Measurements from ENCODE around the gene HERC3. TPM values are rescaled to one million over a fixed set of nuclear protein-coding genes. Genes with fewer than 3 reads are reported as not detected.

Gene HERC3
- total and polyA plus RNA-seq, 2 donors (not counting 3 experiments of a cell fraction or from before 2014, with no cell fraction given), result 6.3 to 21.2 TPM

DNA sequence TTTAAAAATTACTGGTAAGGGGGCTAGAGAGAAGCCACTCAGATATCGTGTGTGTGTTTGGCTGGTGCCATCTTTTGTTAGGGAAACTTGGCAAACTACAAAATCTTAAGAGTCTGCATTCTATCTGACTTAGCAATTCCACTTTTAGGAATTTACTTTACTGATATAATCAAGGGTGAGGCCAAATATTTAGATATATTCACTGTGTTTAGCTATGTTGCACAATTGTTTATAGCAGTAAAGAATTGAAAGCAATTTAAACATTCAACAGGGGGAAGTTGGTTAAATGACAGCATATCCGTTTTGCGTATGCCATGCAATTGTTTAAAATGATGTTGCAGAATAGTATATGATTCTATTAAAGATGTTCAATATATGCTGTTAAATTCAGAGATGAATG is 6.4 kb upstream of the HERC3 start:
- no peaks in the 10 kb centered on the region for H3K9me3 ChIP-seq (replicated peaks; ENCODE audit: control insufficient read depth, insufficient read depth, low read length)
- no peak overlapping the region for H3K4me2 ChIP-seq (ENCODE audit: insufficient read depth, low read length)
- H3K27me3 ChIP-seq (ENCODE audit: control insufficient read depth in 2 of 2, insufficient read depth in 2 of 2, low read length in 2 of 2), result no peaks in the 10 kb centered on the region
- H3K9me1 ChIP-seq (replicated peaks; ENCODE audit: control insufficient read depth, extremely low read depth, insufficient read depth, low read length), result no peaks in the 10 kb centered on the region
- BruUV-seq (replicated peaks), result no TSS peak
- ChIA-PET CTCF (interaction anchor here (1.3 to 1.7 kb wide), 3 partner anchors 13 to 73 kb away, joined by 3 to 5 read pairs (median 5); no protein-coding TSS in a partner anchor), POLR2A (no interaction called here)
- no peaks in the 10 kb centered on the region for H4K20me1 ChIP-seq (replicated peaks; ENCODE audit: control insufficient read depth, extremely low read depth, insufficient read depth, low read length)
- no peak for FAIRE-seq
- H3K4me3 ChIP-seq (replicated peaks in 1 of 3; ENCODE audit: insufficient read depth in 1 of 3, low read depth in 1 of 3, low read length in 3 of 3), result no peak overlapping the region
- no peak overlapping the region for H2AFZ ChIP-seq (ENCODE audit: low read depth, low read length)
- no peaks in the 10 kb centered on the region for H3K79me2 ChIP-seq (ENCODE audit: control insufficient read depth, insufficient read depth, low read length)
- H3K9ac ChIP-seq (replicated peaks; ENCODE audit: extremely low read depth, insufficient read depth, low read length), result no peak overlapping the region
- DNase-seq (ENCODE audit: low read depth, low spot score), result no peak
- no peak overlapping the region for H3K27ac ChIP-seq (ENCODE audit: insufficient read depth, low read depth, low read length)
- no peaks in the 10 kb centered on the region for H3K36me3 ChIP-seq (ENCODE audit: control insufficient read depth in 2 of 2, extremely low read depth in 1 of 2, insufficient read depth in 2 of 2, low read length in 2 of 2)
- intact Hi-C loops (cut with micrococcal nuclease) (no loop called here), dilution Hi-C loops (cut with MboI; ENCODE audit: extremely low pct_ligation_motif_present, low sequenced_read_pairs) (no loop called here)
- H3K4me1 ChIP-seq (ENCODE audit: control insufficient read depth, extremely low read depth, insufficient read depth, low read length), result no peaks in the 10 kb centered on the region
- TF ChIP-seq POLR2A (IDR thresholded peaks at IDR 0.05; ENCODE audit: low read depth, low read length), result no peak
- no peak for TF ChIP-seq JUN (IDR thresholded peaks at IDR 0.05; ENCODE audit: borderline replicate concordance, insufficient read depth, insufficient read length, low read depth)
- no peak for TF ChIP-seq FOS (IDR thresholded peaks at IDR 0.05; ENCODE audit: borderline replicate concordance, insufficient read depth, low read length)

DNA sequence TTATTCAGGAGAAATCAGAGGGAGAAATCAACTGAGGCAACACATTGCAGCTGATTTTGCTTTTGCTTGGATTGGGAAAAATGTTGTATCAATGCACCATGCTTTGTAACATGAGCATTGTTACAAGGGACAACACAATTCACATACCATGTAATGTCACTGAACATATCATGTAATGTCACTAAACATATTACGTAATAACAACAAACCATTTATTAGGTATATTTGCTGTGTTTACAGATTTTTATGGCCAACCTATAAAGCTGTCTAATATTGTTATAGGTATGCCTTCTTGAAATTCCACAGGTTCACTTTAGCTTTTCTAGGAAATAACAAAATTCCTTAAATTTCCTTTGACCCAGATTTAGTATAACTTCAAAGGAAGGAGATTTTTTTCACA is 5.0 kb upstream of the HERC3 start:
- H3K9me1 ChIP-seq (replicated peaks; ENCODE audit: control insufficient read depth, extremely low read depth, insufficient read depth, low read length), result no peaks in the 10 kb centered on the region
- no peaks in the 10 kb centered on the region for H4K20me1 ChIP-seq (replicated peaks; ENCODE audit: control insufficient read depth, extremely low read depth, insufficient read depth, low read length)
- intact Hi-C loops (cut with micrococcal nuclease), result no loop called here
- H3K27ac ChIP-seq (ENCODE audit: insufficient read depth, low read depth, low read length), result no peak overlapping the region
- no peak overlapping the region for H2AFZ ChIP-seq (ENCODE audit: low read depth, low read length)
- CTCF ChIA-PET, result interaction anchor here (3.1 kb wide), 1 partner anchor 72 kb away, joined by 10 read pairs; no protein-coding TSS in a partner anchor
- H3K27me3 ChIP-seq (ENCODE audit: control insufficient read depth in 2 of 2, insufficient read depth in 2 of 2, low read length in 2 of 2), result no peaks in the 10 kb centered on the region
- no TSS peak for BruUV-seq (replicated peaks)
- H3K36me3 ChIP-seq (ENCODE audit: control insufficient read depth in 2 of 2, extremely low read depth in 1 of 2, insufficient read depth in 2 of 2, low read length in 2 of 2), result no peaks in the 10 kb centered on the region
- no peak overlapping the region for H3K4me3 ChIP-seq (replicated peaks in 1 of 3; ENCODE audit: insufficient read depth in 1 of 3, low read depth in 1 of 3, low read length in 3 of 3)
- DNase-seq (ENCODE audit: low read depth, low spot score) (no peak), FAIRE-seq (no peak)
- dilution Hi-C loops (cut with MboI; ENCODE audit: extremely low pct_ligation_motif_present, low sequenced_read_pairs), result no loop called here
- no peak overlapping the region for H3K9ac ChIP-seq (replicated peaks; ENCODE audit: extremely low read depth, insufficient read depth, low read length)
- POLR2A ChIA-PET, result no interaction called here
- no peak overlapping the region for H3K4me2 ChIP-seq (ENCODE audit: insufficient read depth, low read length)
- no peaks in the 10 kb centered on the region for H3K9me3 ChIP-seq (replicated peaks; ENCODE audit: control insufficient read depth, insufficient read depth, low read length)
- TF ChIP-seq FOS (IDR thresholded peaks at IDR 0.05; ENCODE audit: borderline replicate concordance, insufficient read depth, low read length) (no peak), GATA2 (IDR thresholded peaks at IDR 0.05; ENCODE audit: insufficient read depth, insufficient read length, low read depth, low read length) (no peak), POLR2AphosphoS5 (IDR thresholded peaks at IDR 0.05; ENCODE audit: insufficient read depth, low read depth, low read length) (no peak), POLR2A (IDR thresholded peaks at IDR 0.05; ENCODE audit: low read depth, low read length) (no peak), MYC (IDR thresholded peaks at IDR 0.05; ENCODE audit: low read depth, low read length) (no peak), EZH2 (IDR thresholded peaks at IDR 0.05; ENCODE audit: borderline replicate concordance, low read depth, low read length, severe bottlenecking) (no peak), CTCF (IDR thresholded peaks at IDR 0.05; ENCODE audit: extremely low read depth in 1 of 2, insufficient read depth in 1 of 2, low read depth in 1 of 2, low read length in 2 of 2) (no peak), JUN (IDR thresholded peaks at IDR 0.05; ENCODE audit: borderline replicate concordance, insufficient read depth, insufficient read length, low read depth) (no peak)
- TF ChIP-seq, protein P1, sequence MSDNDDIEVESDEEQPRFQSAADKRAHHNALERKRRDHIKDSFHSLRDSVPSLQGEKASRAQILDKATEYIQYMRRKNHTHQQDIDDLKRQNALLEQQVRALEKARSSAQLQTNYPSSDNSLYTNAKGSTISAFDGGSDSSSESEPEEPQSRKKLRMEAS (IDR thresholded peaks at IDR 0.05; ENCODE audit: insufficient read depth, insufficient read length), result no peak
- peaks cover 4% of the 10 kb centered on the region for H3K4me1 ChIP-seq (ENCODE audit: control insufficient read depth, extremely low read depth, insufficient read depth, low read length)
- no peaks in the 10 kb centered on the region for H3K79me2 ChIP-seq (ENCODE audit: control insufficient read depth, insufficient read depth, low read length)

Measured in endothelial cell of umbilical vein (primary cell).